Stimulated activated CD8-positive, alpha-beta memory T cell treated with anti-CD3 and anti-CD28 coated beads, Interleukin-2, amount 100 ng/mL, for 1 hour (primary cell): ENCODE measurements around the gene TMEM260.
"Not testable (repeated sequence)": the region's sequence is repeated elsewhere in the genome, so short reads cannot be mapped to it uniquely, and the experiment has no call there.

Experiments
- DNase-seq, 2 donors: peaks; one replicate each; pipeline ENCODE4 v3.0.0-alpha.2; 2020; ENCODE audit warnings: low read depth in 2 of 2

TMEM260 gene

GRCh38 chr14:56667290-56667689 lies 87.7 kb downstream of the TMEM260 start:
- DNase-seq = not testable (repeated sequence)

GRCh38 chr14:56676042-56676441 lies 96.4 kb downstream of the TMEM260 start:
- no peak for DNase-seq

- DNase-seq = no peak
Observed at GRCh38 chr14:56678838-56679237, 99.2 kb downstream of the TMEM260 start.

- no peak for DNase-seq
Observed at GRCh38 chr14:56686416-56686815, 106.8 kb downstream of the TMEM260 start.

GRCh38 chr14:56687123-56687522 lies 107.5 kb downstream of the TMEM260 start:
- DNase-seq = no peak

GRCh38 chr14:56694609-56695008 lies 115.0 kb downstream of the TMEM260 start:
- DNase-seq = no peak

GRCh38 chr14:56695216-56695615 lies 115.6 kb downstream of the TMEM260 start:
- not testable (repeated sequence) for DNase-seq
